H9 (cell line): ENCODE results near the gene GALNT17. TPM values are rescaled to one million over a fixed set of nuclear protein-coding genes. Genes with fewer than 3 reads are reported as not detected.

Experiments used
- DNase-seq: peaks from one replicate; pipeline ENCODE4 v3.0.0-alpha.2; 2017
- H2AFZ ChIP-seq: one replicate; pipeline ENCODE4 v1.6.1; 2013; ENCODE audit warnings: mild to moderate bottlenecking, low read length, control low read depth, moderate library complexity
- H2AK5ac ChIP-seq: 2 replicates; pipeline ENCODE4 v1.6.1; 2013; ENCODE audit warnings: low read length, control low read depth, mixed read lengths; ENCODE audit not compliant: insufficient read length
- H2BK120ac ChIP-seq: one replicate; pipeline ENCODE4 v1.6.1; 2013; ENCODE audit warnings: low read depth, mild to moderate bottlenecking, low read length, control low read depth, inconsistent platforms; ENCODE audit not compliant: poor library complexity, severe bottlenecking
- H2BK12ac ChIP-seq: 2 replicates; pipeline ENCODE4 v1.6.1; 2013; ENCODE audit warnings: low read length, control low read depth, mixed read lengths, low read depth; ENCODE audit not compliant: insufficient read length
- H2BK15ac ChIP-seq: 2 replicates; pipeline ENCODE4 v1.6.1; 2013; ENCODE audit warnings: low read depth, low read length, control low read depth
- H2BK20ac ChIP-seq: one replicate; pipeline ENCODE4 v1.6.1; 2013; ENCODE audit warnings: low read depth, mild to moderate bottlenecking, low read length, control low read depth, inconsistent platforms; ENCODE audit not compliant: poor library complexity, severe bottlenecking
- H2BK5ac ChIP-seq: 2 replicates; pipeline ENCODE4 v1.6.1; 2013; ENCODE audit warnings: low read length, control low read depth, mixed read lengths; ENCODE audit not compliant: insufficient read length
- H3K14ac ChIP-seq: 2 replicates; pipeline ENCODE4 v1.6.1; 2013; ENCODE audit warnings: low read length, control low read depth; ENCODE audit not compliant: insufficient read depth
- H3K18ac ChIP-seq: 2 replicates; pipeline ENCODE4 v1.6.1; 2013; ENCODE audit warnings: low read depth, mild to moderate bottlenecking, mixed read lengths, low read length, control low read depth; ENCODE audit not compliant: insufficient read length
- H3K23ac ChIP-seq: 2 replicates; pipeline ENCODE4 v1.6.1; 2013; ENCODE audit warnings: low read length, control low read depth, mixed read lengths, low read depth; ENCODE audit not compliant: insufficient read length
- H3K23me2 ChIP-seq: 2 replicates; pipeline ENCODE4 v1.6.1; 2013; ENCODE audit warnings: low read depth, mild to moderate bottlenecking, mixed read lengths, low read length, control low read depth; ENCODE audit not compliant: insufficient read length, poor library complexity, severe bottlenecking
- H3K27ac ChIP-seq: 2 replicates; pipeline ENCODE4 v1.5.1; 2013; ENCODE audit warnings: low read length, control low read depth, mixed read lengths, low read depth; ENCODE audit not compliant: insufficient read length
- H3K27me3 ChIP-seq: 2 replicates; pipeline ENCODE4 v1.6.1; 2013; ENCODE audit warnings: low read length, control low read depth, inconsistent platforms; ENCODE audit not compliant: insufficient read depth
- H3K4ac ChIP-seq: 2 replicates; pipeline ENCODE4 v1.6.1; 2013; ENCODE audit warnings: low read depth, mild to moderate bottlenecking, control low read depth, inconsistent platforms, low read length, moderate library complexity
- H3K4me1 ChIP-seq: 2 replicates; pipeline ENCODE4 v1.6.1; 2013; ENCODE audit warnings: low read length, control low read depth, inconsistent platforms; ENCODE audit not compliant: insufficient read depth
- H3K4me2 ChIP-seq: 2 replicates; pipeline ENCODE4 v1.6.1; 2013; ENCODE audit warnings: low read length, control low read depth, mixed read lengths; ENCODE audit not compliant: insufficient read length, insufficient read depth
- H3K56ac ChIP-seq: 2 replicates; pipeline ENCODE4 v1.6.1; 2013; ENCODE audit warnings: low read depth, mild to moderate bottlenecking, mixed read lengths, low read length, control low read depth; ENCODE audit not compliant: insufficient read length
- H3K79me1 ChIP-seq: 2 replicates; pipeline ENCODE4 v1.6.1; 2013; ENCODE audit warnings: low read depth, mild to moderate bottlenecking, moderate library complexity, low read length, control low read depth, inconsistent platforms; ENCODE audit not compliant: insufficient read depth, poor library complexity, severe bottlenecking
- H3K79me2 ChIP-seq: 2 replicates; pipeline ENCODE4 v1.6.1; 2013; ENCODE audit warnings: low read length, control low read depth, inconsistent platforms; ENCODE audit not compliant: insufficient read depth
- H3K9ac ChIP-seq: 2 replicates; pipeline ENCODE4 v1.6.1; 2013; ENCODE audit warnings: low read length, control low read depth, mixed read lengths; ENCODE audit not compliant: insufficient read length; ENCODE audit errors: extremely low read depth
- H3K9me3 ChIP-seq: one replicate; pipeline ENCODE4 v1.6.1; 2013; ENCODE audit warnings: low read depth, low read length, inconsistent platforms; ENCODE audit not compliant: control insufficient read depth
- H3T11ph ChIP-seq: one replicate; pipeline ENCODE4 v1.6.1; 2013; ENCODE audit warnings: mild to moderate bottlenecking, low read length, control low read depth, inconsistent platforms
- H4K20me1 ChIP-seq: one replicate; pipeline ENCODE4 v1.6.1; 2013; ENCODE audit not compliant: control insufficient read depth, insufficient read length, insufficient read depth
- H4K5ac ChIP-seq: 2 replicates; pipeline ENCODE4 v1.6.1; 2013; ENCODE audit warnings: low read depth, mild to moderate bottlenecking, mixed read lengths, low read length, control low read depth; ENCODE audit not compliant: insufficient read length
- H4K8ac ChIP-seq: replicated peaks from 2 replicates; pipeline ENCODE4 v1.6.1; 2013; ENCODE audit warnings: low read length, control low read depth, mixed read lengths, low read depth; ENCODE audit not compliant: insufficient read length
- H4K91ac ChIP-seq: 2 replicates; pipeline ENCODE4 v1.6.1; 2013; ENCODE audit warnings: low read depth, mild to moderate bottlenecking, moderate library complexity, mixed read lengths, low read length, control low read depth; ENCODE audit not compliant: insufficient read length
- H3K27ac Mint-ChIP-seq, 3 experiments: 2 replicates in 2 of 3; 3 replicates in 1 of 3; pipeline ENCODE4 v1.8.0; 2020 to 2021; ENCODE audit warnings: mixed read lengths in 3 of 3, mild to moderate bottlenecking in 1 of 3, moderate library complexity in 1 of 3
- H3K27me3 Mint-ChIP-seq: 2 replicates; pipeline ENCODE4 v1.8.0; 2021; ENCODE audit warnings: low read depth, mild to moderate bottlenecking, moderate library complexity, mixed read lengths
- H3K36me3 Mint-ChIP-seq, 3 experiments: 2 replicates in 2 of 3; 3 replicates in 1 of 3; pipeline ENCODE4 v1.8.0; 2020 to 2021; ENCODE audit warnings: low read depth in 3 of 3, mixed read lengths in 3 of 3; ENCODE audit not compliant: insufficient read depth in 1 of 3
- H3K4me1 Mint-ChIP-seq, 2 experiments: 2 replicates each; pipeline ENCODE4 v1.8.0; 2020; ENCODE audit warnings: mixed read lengths in 2 of 2
- H3K4me3 Mint-ChIP-seq, 2 experiments: 2 replicates in 1 of 2; 3 replicates in 1 of 2; pipeline ENCODE4 v1.8.0; 2020 to 2021; ENCODE audit warnings: mild to moderate bottlenecking in 2 of 2, mixed read lengths in 2 of 2, moderate library complexity in 1 of 2
- H3K9me3 Mint-ChIP-seq, 2 experiments: 2 replicates in 1 of 2; 3 replicates in 1 of 2; pipeline ENCODE4 v1.8.0; 2020; ENCODE audit warnings: mild to moderate bottlenecking in 2 of 2, mixed read lengths in 2 of 2, moderate library complexity in 1 of 2
- CTCF ChIP-seq: fragments of 200-600 bp; sonication (generic); conservative IDR thresholded peaks from 3 replicates; pipeline ENCODE4 v1.8.0; 2021; ENCODE audit warnings: antibody characterized with exemption, mild to moderate bottlenecking
- WGBS: extraction: QIAGEN DNeasy Blood & Tissue Kit; methylation state at CpG from one replicate; pipeline ENCODE4 v1.1.7; 2013; ENCODE audit warnings: missing lambda C conversion rate, low lambda C conversion rate, mixed read lengths; ENCODE audit not compliant: insufficient read length; ENCODE audit errors: extremely low coverage; 5-methylcytosine and 5-hydroxymethylcytosine counted together
- total RNA-seq: library from RNA; stranded (reverse); gene quantifications from 2 replicates; pipeline ENCODE4 v1.2.1, GENCODE V29; 2021

Gene GALNT17
- total RNA-seq, 1 experiment from 2014 or later = 43.2 TPM

GRCh38 chr7:71157757-71158156 is 25.8 kb downstream of the GALNT17 start:
- peaks cover 2% of the 10 kb centered on the region for H4K20me1 ChIP-seq
- H2BK120ac ChIP-seq = no peak overlapping the region
- no peak overlapping the region for H3K4me2 ChIP-seq
- Mint-ChIP-seq H3K27ac (no peak overlapping the region), H3K9me3 (peaks cover 3 to 6% of the 10 kb centered on the region in 2 experiments; a peak in 3 of 5 replicates), H3K4me3 (no peak overlapping the region), H3K36me3 (peaks cover 21 to 43% (median 35%) of the 10 kb centered on the region in 3 experiments), H3K27me3 (no peaks in the 10 kb centered on the region), H3K4me1 (peaks cover 7 to 9% of the 10 kb centered on the region in 2 experiments)
- no peaks in the 10 kb centered on the region for H3K27me3 ChIP-seq
- peaks cover 3% of the 10 kb centered on the region for H3K79me1 ChIP-seq
- no peaks in the 10 kb centered on the region for H3K9me3 ChIP-seq
- H3K27ac ChIP-seq = no peak overlapping the region
- no peak overlapping the region for H3K23ac ChIP-seq
- no peak overlapping the region for H3K4ac ChIP-seq
- no peak overlapping the region for H2BK5ac ChIP-seq
- no peak overlapping the region for H2AFZ ChIP-seq
- H3K23me2 ChIP-seq = no peaks in the 10 kb centered on the region
- H2BK15ac ChIP-seq = no peak overlapping the region
- H4K91ac ChIP-seq = no peak overlapping the region
- DNase-seq = no peak
- H3K56ac ChIP-seq = no peak overlapping the region
- WGBS = no CpG with 5 or more reads among the region's 3 CpGs
- H3T11ph ChIP-seq = no peak overlapping the region
- no peak overlapping the region for H2BK20ac ChIP-seq
- H4K8ac ChIP-seq = no peak overlapping the region
- no peak overlapping the region for H4K5ac ChIP-seq
- no peak for TF ChIP-seq CTCF
- H3K4me1 ChIP-seq = no peaks in the 10 kb centered on the region; the same call in 1 of the 2 replicates
- H3K9ac ChIP-seq = no peak overlapping the region
- H2AK5ac ChIP-seq = no peak overlapping the region
- no peak overlapping the region for H3K14ac ChIP-seq
- no peak overlapping the region for H3K18ac ChIP-seq
- peaks cover 20% of the 10 kb centered on the region; the same call in 1 of the 2 replicates for H3K79me2 ChIP-seq
- H2BK12ac ChIP-seq = no peak overlapping the region
